Ishikawa (cell line): ENCODE measurements around the gene VIPR2.

Source experiments
- CEBPB ChIP-seq: IDR thresholded peaks from 2 replicates; pipeline ENCODE4 v1.6.1; 2012
- CREB1 ChIP-seq: IDR thresholded peaks from 2 replicates; pipeline ENCODE4 v1.6.1; 2012; ENCODE audit warnings: low read depth
- EGR1 ChIP-seq: IDR thresholded peaks from 2 replicates; pipeline ENCODE4 v1.6.1; 2012
- EP300 ChIP-seq: IDR thresholded peaks from 2 replicates; pipeline ENCODE4 v1.6.1; 2012; ENCODE audit warnings: borderline replicate concordance
- FOXM1 ChIP-seq: IDR thresholded peaks from 2 replicates; pipeline ENCODE4 v1.6.1; 2012; ENCODE audit warnings: low read depth, borderline replicate concordance
- MAX ChIP-seq: IDR thresholded peaks from 2 replicates; pipeline ENCODE4 v1.6.1; 2012
- NFIC ChIP-seq: IDR thresholded peaks from 2 replicates; pipeline ENCODE4 v1.6.1; 2012
- RAD21 ChIP-seq: IDR thresholded peaks from 2 replicates; pipeline ENCODE4 v1.6.1; 2012; ENCODE audit warnings: low read depth
- REST ChIP-seq: IDR thresholded peaks from 2 replicates; pipeline ENCODE4 v1.6.1; 2012; ENCODE audit warnings: low read depth, mild to moderate bottlenecking
- TAF1 ChIP-seq: IDR thresholded peaks from 2 replicates; pipeline ENCODE4 v1.6.1; 2012; ENCODE audit warnings: low read depth, mild to moderate bottlenecking
- TCF12 ChIP-seq: IDR thresholded peaks from 2 replicates; pipeline ENCODE4 v1.6.1; 2012; ENCODE audit warnings: low read depth
- TEAD4 ChIP-seq: IDR thresholded peaks from 2 replicates; pipeline ENCODE4 v1.6.1; 2012
- USF1 ChIP-seq: IDR thresholded peaks from 2 replicates; pipeline ENCODE4 v1.6.1; 2012
- YY1 ChIP-seq: IDR thresholded peaks from 2 replicates; pipeline ENCODE4 v1.6.1; 2012; ENCODE audit warnings: low read depth
- ZBTB7A ChIP-seq: IDR thresholded peaks from 2 replicates; pipeline ENCODE4 v1.6.1; 2012; ENCODE audit warnings: low read depth

The VIPR2 gene

GRCh38 chr7:159096736-159097581 lies 47.7 kb downstream of the VIPR2 start:
- TF ChIP-seq TAF1 (no peak), REST (no peak), EGR1 (no peak), EP300 (no peak), MAX (no peak), TEAD4 (no peak)

GRCh38 chr7:159095979-159096411 lies 48.7 kb downstream of the VIPR2 start:
- no peak for TF ChIP-seq REST
- no peak for TF ChIP-seq RAD21
- no peak for TF ChIP-seq TEAD4
- no peak for TF ChIP-seq ZBTB7A
- no peak for TF ChIP-seq EGR1
- TF ChIP-seq NFIC = no peak
- no peak for TF ChIP-seq CREB1
- TF ChIP-seq FOXM1 = no peak
- TF ChIP-seq MAX = no peak
- TF ChIP-seq CEBPB = no peak
- TF ChIP-seq TAF1 = no peak
- no peak for TF ChIP-seq USF1
- TF ChIP-seq YY1 = no peak
- TF ChIP-seq EP300 = no peak
- TF ChIP-seq TCF12 = no peak

- TF ChIP-seq MAX (no peak), TCF12 (no peak), ZBTB7A (no peak), FOXM1 (no peak), USF1 (no peak), NFIC (no peak), CREB1 (no peak), CEBPB (no peak), EGR1 (no peak), YY1 (no peak), REST (no peak), TAF1 (no peak), RAD21 (no peak)
Observed at GRCh38 chr7:159094919-159095915, 49.5 kb downstream of the VIPR2 start.
